GM18505 (cell line): Measurements from ENCODE around the gene GLRA3.

Experiments used
- ATAC-seq: cut with Tn5 transposase; IDR thresholded peaks from one replicate; pipeline ENCODE4 v1.9.1; 2021; ENCODE audit not compliant: unreplicated experiment
- POLR2A ChIP-seq: IDR thresholded peaks from 4 replicates; pipeline ENCODE4 v1.6.1; 2011; ENCODE audit warnings: borderline replicate concordance; ENCODE audit not compliant: insufficient read depth, insufficient read length; ENCODE audit errors: extremely low read depth

GLRA3 gene

GRCh38 chr4:174855050-174855449 is 26.0 kb upstream of the GLRA3 start:
- ATAC-seq: no peak

GRCh38 chr4:174853629-174854028 is 24.6 kb upstream of the GLRA3 start:
- TF ChIP-seq POLR2A: no peak
- ATAC-seq: no peak

More at GRCh38 chr4:174855050-174855449, 26.0 kb upstream of the GLRA3 start:
- TF ChIP-seq POLR2A: no peak

GRCh38 chr4:174848596-174848995 is 19.5 kb upstream of the GLRA3 start:
- no peak for TF ChIP-seq POLR2A
- no peak for ATAC-seq

GRCh38 chr4:174847801-174848427 is 18.9 kb upstream of the GLRA3 start:
- no peak for TF ChIP-seq POLR2A
- no peak for ATAC-seq

GRCh38 chr4:174835536-174835935 is 6.5 kb upstream of the GLRA3 start:
- ATAC-seq: no peak
- TF ChIP-seq POLR2A: no peak

- no peak for ATAC-seq
- TF ChIP-seq POLR2A: no peak
These were observed 5.4 kb upstream of the GLRA3 start for GRCh38 chr4:174834477-174834876.

- TF ChIP-seq POLR2A: no peak
- no peak for ATAC-seq
These were observed 2.4 kb downstream of the GLRA3 start for GRCh38 chr4:174826660-174827059.

GRCh38 chr4:174815282-174815681 is 13.8 kb downstream of the GLRA3 start:
- no peak for TF ChIP-seq POLR2A
- ATAC-seq: no peak

GRCh38 chr4:174813292-174813691 is 15.8 kb downstream of the GLRA3 start:
- TF ChIP-seq POLR2A: no peak
- ATAC-seq: no peak

GRCh38 chr4:174810834-174811233 is 18.2 kb downstream of the GLRA3 start:
- ATAC-seq: no peak
- no peak for TF ChIP-seq POLR2A

GRCh38 chr4:174808836-174809235 is 20.2 kb downstream of the GLRA3 start:
- no peak for TF ChIP-seq POLR2A

GRCh38 chr4:174808119-174808518 is 20.9 kb downstream of the GLRA3 start:
- ATAC-seq: no peak
- TF ChIP-seq POLR2A: no peak

More at GRCh38 chr4:174808836-174809235, 20.2 kb downstream of the GLRA3 start:
- ATAC-seq: no peak

- TF ChIP-seq POLR2A: no peak
- no peak for ATAC-seq
These were observed 23.3 kb downstream of the GLRA3 start for GRCh38 chr4:174805746-174806145.

- ATAC-seq: no peak
- no peak for TF ChIP-seq POLR2A
These were observed 34.4 kb downstream of the GLRA3 start for GRCh38 chr4:174794543-174795094.
